Activated effector memory CD4-positive, alpha-beta T cell treated with Interleukin-2 at 50 U/mL for 16 hours (primary cell): ENCODE results near the gene MTG1.
"Not testable (repeated sequence)": the region's sequence is repeated elsewhere in the genome, so short reads cannot be mapped to it uniquely, and the experiment has no call there.

Source experiments
- DNase-seq: peaks from one replicate; pipeline ENCODE4 v3.0.0-alpha.2; 2020

The MTG1 gene

GRCh38 chr10:133431888-133432613 lies 38.1 kb downstream of the MTG1 start:
- not testable (repeated sequence) for DNase-seq

GRCh38 chr10:133432789-133433188 lies 38.8 kb downstream of the MTG1 start:
- not testable (repeated sequence) for DNase-seq

- no peak for DNase-seq
Measured at GRCh38 chr10:133438711-133439273, 44.8 kb downstream of the MTG1 start.

GRCh38 chr10:133439517-133440461 lies 45.8 kb downstream of the MTG1 start:
- no peak for DNase-seq

- no peak for DNase-seq
Measured at GRCh38 chr10:133440633-133441285, 46.8 kb downstream of the MTG1 start.

- DNase-seq = not testable (repeated sequence)
Measured at GRCh38 chr10:133441356-133441755, 47.4 kb downstream of the MTG1 start.

- no peak for DNase-seq
Measured at GRCh38 chr10:133441780-133442179, 47.8 kb downstream of the MTG1 start.

GRCh38 chr10:133442191-133442966 lies 48.4 kb downstream of the MTG1 start:
- peak; percentile 30 for DNase-seq

- DNase-seq = no peak
Measured at GRCh38 chr10:133442967-133443924, 49.3 kb downstream of the MTG1 start.

GRCh38 chr10:133444342-133445267 lies 50.6 kb downstream of the MTG1 start:
- DNase-seq = no peak

- DNase-seq = no peak
Measured at GRCh38 chr10:133445268-133445732, 51.3 kb downstream of the MTG1 start.

GRCh38 chr10:133445751-133446708 lies 52.1 kb downstream of the MTG1 start:
- DNase-seq = no peak

- DNase-seq = no peak
Measured at GRCh38 chr10:133446979-133447378, 53.0 kb downstream of the MTG1 start.

GRCh38 chr10:133448120-133448519 lies 54.2 kb downstream of the MTG1 start:
- DNase-seq = no peak

GRCh38 chr10:133451346-133451745 lies 57.4 kb downstream of the MTG1 start:
- DNase-seq = no peak

- DNase-seq = no peak
Measured at GRCh38 chr10:133452453-133452852, 58.5 kb downstream of the MTG1 start.

GRCh38 chr10:133453516-133454203 lies 59.7 kb downstream of the MTG1 start, which contains the start of gene SCART1:
SCART1 (plus strand) TSS chr10:133453945; CDS start chr10:133453998, 53 bp downstream.
- no peak for DNase-seq
